HepG2 (cell line): ENCODE measurements around the gene INTS2. TPM values are rescaled to one million over a fixed set of nuclear protein-coding genes. Genes with fewer than 3 reads are reported as not detected.
"Not testable (repeated sequence)": the region's sequence is repeated elsewhere in the genome, so short reads cannot be mapped to it uniquely, and the experiment has no call there.

Source experiments
- ATAC-seq: fragments of 200-7000 bp; cut with Tn5 transposase; 3 replicates; pipeline ENCODE4 v1.9.1; 2020; ENCODE audit warnings: mild to moderate bottlenecking, moderate library complexity
- BruUV-seq: library from RNA; stranded (reverse); fragments of 400-500 nt; replicated peaks from 2 replicates; lab custom pipeline; 2021; lab: Mats Ljungman, UMichigan
- CTCF ChIA-PET: fragments of 300-600 bp; formaldehyde crosslinking; extraction: SDS; loops from one replicate; lab custom pipeline; 2021; ENCODE audit warnings: low total read pairs, inconsistent platforms, low intra/inter-chr PET ratio; lab: Yijun Ruan, JAX
- POLR2A ChIA-PET: fragments of 350-600 bp; sonication (Branson Sonifier 250); formaldehyde crosslinking; loops from one replicate; lab custom pipeline; 2020; ENCODE audit warnings: antibody characterized with exemption, inconsistent platforms; lab: Yijun Ruan, JAX
- DNase-seq: peaks from one replicate; pipeline ENCODE4 v3.0.0-alpha.2; 2015; ENCODE audit warnings: low spot score
- FAIRE-seq: peaks from 3 replicates; lab custom pipeline; 2011; peaks lifted over from hg19 to GRCh38; lab: Jason Lieb, UNC
- H2AFZ ChIP-seq: one replicate; pipeline ENCODE4 v1.6.1; 2011; ENCODE audit warnings: low read length, inconsistent platforms
- H3K27ac ChIP-seq: fragments of 300-600 bp; 3 replicates; pipeline ENCODE4 v1.8.0; 2011; ENCODE audit warnings: mixed run types, mild to moderate bottlenecking, mixed read lengths, low read length, inconsistent platforms; ENCODE audit not compliant: insufficient read depth; ENCODE audit errors: extremely low read length
- H3K27me3 ChIP-seq, 2 experiments: fragments of 200-600 bp in 1 of 2; 2 replicates in 1 of 2; 3 replicates in 1 of 2; pipeline versions ENCODE4 v1.6.0 to v1.8.0; 2011; ENCODE audit warnings: low read length in 2 of 2, mild to moderate bottlenecking in 2 of 2, moderate library complexity in 2 of 2, inconsistent platforms in 1 of 2; ENCODE audit not compliant: insufficient read depth in 2 of 2, control insufficient read depth in 1 of 2
- H3K36me3 ChIP-seq, 2 experiments: fragments of 200-600 bp in 1 of 2; replicated peaks in 1 of 2; 2 replicates in 1 of 2; 3 replicates in 1 of 2; pipeline versions ENCODE4 v1.5.1 to v1.8.0; 2011; ENCODE audit warnings: low read length in 2 of 2, inconsistent platforms in 1 of 2; ENCODE audit not compliant: insufficient read depth in 2 of 2, control insufficient read depth in 1 of 2
- H3K4me1 ChIP-seq: 2 replicates; pipeline ENCODE4 v1.5.1; 2012; ENCODE audit warnings: low read length, inconsistent platforms; ENCODE audit not compliant: insufficient read depth
- H3K4me2 ChIP-seq: 2 replicates; pipeline ENCODE4 v1.6.0; 2011; ENCODE audit warnings: low read depth, low read length, inconsistent platforms
- H3K4me3 ChIP-seq, 3 experiments: fragments of 200-600 bp in 1 of 3; sonication (generic), shearing (Covaris generic) in 1 of 3; replicated peaks in 1 of 3; 2 replicates each; pipeline ENCODE4 v1.5.1; 2011 to 2016; ENCODE audit warnings: low read length in 3 of 3, inconsistent platforms in 2 of 3, low read depth in 2 of 3, mild to moderate bottlenecking in 2 of 3, control low read depth in 1 of 3, mixed read lengths in 1 of 3; ENCODE audit not compliant: insufficient read depth in 1 of 3
- H3K79me2 ChIP-seq: one replicate; pipeline ENCODE4 v1.6.1; 2011; ENCODE audit warnings: low read length, inconsistent platforms; ENCODE audit not compliant: insufficient read depth
- H3K9ac ChIP-seq: 2 replicates; pipeline ENCODE4 v1.6.0; 2011; ENCODE audit warnings: mild to moderate bottlenecking, low read depth, low read length, inconsistent platforms; ENCODE audit not compliant: insufficient read depth
- H3K9me3 ChIP-seq: 2 replicates; pipeline ENCODE4 v1.5.1; 2012; ENCODE audit warnings: mild to moderate bottlenecking, low read length
- H4K20me1 ChIP-seq: 2 replicates; pipeline ENCODE4 v1.6.0; 2011; ENCODE audit warnings: inconsistent platforms, mild to moderate bottlenecking, low read length, moderate library complexity; ENCODE audit not compliant: insufficient read depth
- HNRNPK ChIP-seq: fragments of 200-400 bp; formaldehyde crosslinking; IDR thresholded peaks from 2 replicates; pipeline ENCODE4 v1.6.1; 2018; ENCODE audit warnings: low read length, low read depth, moderate library complexity, mild to moderate bottlenecking; ENCODE audit not compliant: poor library complexity, severe bottlenecking
- RNF219 ChIP-seq: sonication (generic); formaldehyde crosslinking; IDR thresholded peaks from 2 replicates; pipeline ENCODE4 v1.5.0; 2020; ENCODE audit warnings: mild to moderate bottlenecking, missing genetic modification reagents
- ZC3H13 ChIP-seq: sonication (generic); formaldehyde crosslinking; IDR thresholded peaks from 2 replicates; pipeline ENCODE4 v1.8.1; 2023; ENCODE audit warnings: mild to moderate bottlenecking, missing genetic modification reagents, moderate library complexity
- ZNF607 ChIP-seq: sonication (generic); formaldehyde crosslinking; IDR thresholded peaks from 2 replicates; pipeline ENCODE4 v1.5.1; 2020; ENCODE audit warnings: missing genetic modification reagents, mild to moderate bottlenecking, borderline replicate concordance
- WGBS: methylation state at CpG from one replicate; pipeline ENCODE4 v1.1.6; 2017; ENCODE audit warnings: low lambda C conversion rate; 5-methylcytosine and 5-hydroxymethylcytosine counted together
- in situ Hi-C: cut with HindIII; loops from 2 replicates; pipeline ENCODE4 v1.10.0; 2017; ENCODE audit warnings: low pct_unique_long_range_greater_than_20kb; ENCODE audit not compliant: extremely low pct_ligation_motif_present
- intact Hi-C: fragments of 100-400 bp; cut with micrococcal nuclease; formaldehyde crosslinking; loops from one replicate; pipeline ENCODE4 v1.10.0; 2022; ENCODE audit not compliant: unreplicated experiment
- polyA plus RNA-seq, 8 experiments: library from polyadenylated mRNA; depleted of rRNA in 3 of 8; stranded (reverse) in 7 of 8; unstranded in 1 of 8; fragments of >200 nt; fragmentation: Illumina TruSeq in 4 of 8; extraction: Trizol in 4 of 8; gene quantifications; 2 replicates each; pipeline versions ENCODE4 v1.2.1 to v1.2.3, GENCODE V29; 2011 to 2016; ENCODE audit warnings: low read depth in 4 of 8, missing spikeins in 1 of 8, mixed read lengths in 1 of 8; ENCODE audit not compliant: insufficient read depth in 1 of 8
- total RNA-seq, 5 experiments: library from RNA; depleted of rRNA; stranded (reverse); fragments of >200 nt; fragmentation: Illumina TruSeq; extraction: Trizol; gene quantifications; 2 replicates each; pipeline ENCODE4 v1.2.3, GENCODE V29; 2016; ENCODE audit warnings: low read depth in 1 of 5

Gene INTS2
- total and polyA plus RNA-seq, 2 of the 13 experiments (the other 11 are each of a cell fraction or from before 2014, with no cell fraction given), result 20.5 to 30.2 TPM

- TF ChIP-seq RNF219, result no peak
- TF ChIP-seq ZNF607, result no peak
These were observed 106.1 kb downstream of the INTS2 start (continued) for GRCh38 chr17:61821655-61822054.

- in situ Hi-C loops, FAIRE-seq, H4K20me1 ChIP-seq, H3K27ac ChIP-seq, H2AFZ ChIP-seq, H3K4me3 ChIP-seq, H3K9ac ChIP-seq, DNase-seq, H3K27me3 ChIP-seq, H3K9me3 ChIP-seq, CTCF ChIA-PET, H3K79me2 ChIP-seq, intact Hi-C loops, H3K4me1 ChIP-seq, POLR2A ChIA-PET, H3K4me2 ChIP-seq, ATAC-seq, BruUV-seq: not testable (repeated sequence)
- WGBS, result 95% methylated on average over 3 of the region's 3 CpGs
- H3K36me3 ChIP-seq, result peaks cover 4 to 16% of the 10 kb centered on the region in 2 experiments
These were observed 108.5 kb downstream of the INTS2 start for GRCh38 chr17:61819265-61819664.

- FAIRE-seq (no peak), ATAC-seq (no peak), DNase-seq (no peak)
- Histone ChIP-seq H3K4me2 (no peak overlapping the region), H3K4me3 (no peak overlapping the region), H3K36me3 (peaks cover 4 to 16% of the 10 kb centered on the region in 2 experiments), H3K9me3 (no peaks in the 10 kb centered on the region), H3K27ac (no peak overlapping the region), H4K20me1 (no peaks in the 10 kb centered on the region), H3K79me2 (no peaks in the 10 kb centered on the region), H2AFZ (no peak overlapping the region), H3K4me1 (no peaks in the 10 kb centered on the region), H3K9ac (no peak overlapping the region), H3K27me3 (no peaks in the 10 kb centered on the region)
- intact Hi-C loops, result no loop called here
- no TSS peak for BruUV-seq
- ChIA-PET POLR2A (no interaction called here), CTCF (no interaction called here)
- TF ChIP-seq HNRNPK (peak; percentile 81), ZC3H13 (no peak)
- in situ Hi-C loops, result no loop called here
These were observed 109.6 kb downstream of the INTS2 start for GRCh38 chr17:61818225-61818624.
